Endothelial cell of hepatic sinusoid (primary cell): ENCODE results near the gene ZBTB16.
"Not testable (repeated sequence)": the region's sequence is repeated elsewhere in the genome, so short reads cannot be mapped to it uniquely, and the experiment has no call there.

Source experiments
- in situ Hi-C: cut with HindIII; loops from 2 replicates; pipeline ENCODE4 v1.10.0; 2017; ENCODE audit warnings: low sequenced_read_pairs

Gene ZBTB16

DNA sequence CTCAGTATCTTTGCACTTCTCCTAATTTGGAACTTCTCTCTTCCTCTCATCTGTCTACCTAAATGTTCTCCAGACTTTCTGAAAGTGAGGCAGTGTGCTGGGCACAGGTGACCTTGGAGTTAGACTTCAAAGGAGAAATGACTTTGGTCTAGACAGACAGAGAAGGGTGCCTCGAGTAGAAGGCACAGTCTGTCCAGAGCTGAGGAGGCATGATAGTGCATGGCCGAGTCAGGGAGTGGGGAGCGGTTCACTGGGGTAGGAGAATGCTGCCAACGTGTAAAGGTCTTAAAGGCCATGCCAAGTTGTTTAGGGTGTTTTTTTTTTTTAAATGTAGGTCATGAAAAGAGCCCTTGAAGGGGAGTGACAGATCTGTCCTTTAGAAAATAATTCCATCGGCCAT lies 17.3 kb upstream of the ZBTB16 start:
- in situ Hi-C loops: loop anchor here (5.0 kb wide), 2 partner anchors 100 to 125 kb away; no protein-coding TSS in a partner anchor

DNA sequence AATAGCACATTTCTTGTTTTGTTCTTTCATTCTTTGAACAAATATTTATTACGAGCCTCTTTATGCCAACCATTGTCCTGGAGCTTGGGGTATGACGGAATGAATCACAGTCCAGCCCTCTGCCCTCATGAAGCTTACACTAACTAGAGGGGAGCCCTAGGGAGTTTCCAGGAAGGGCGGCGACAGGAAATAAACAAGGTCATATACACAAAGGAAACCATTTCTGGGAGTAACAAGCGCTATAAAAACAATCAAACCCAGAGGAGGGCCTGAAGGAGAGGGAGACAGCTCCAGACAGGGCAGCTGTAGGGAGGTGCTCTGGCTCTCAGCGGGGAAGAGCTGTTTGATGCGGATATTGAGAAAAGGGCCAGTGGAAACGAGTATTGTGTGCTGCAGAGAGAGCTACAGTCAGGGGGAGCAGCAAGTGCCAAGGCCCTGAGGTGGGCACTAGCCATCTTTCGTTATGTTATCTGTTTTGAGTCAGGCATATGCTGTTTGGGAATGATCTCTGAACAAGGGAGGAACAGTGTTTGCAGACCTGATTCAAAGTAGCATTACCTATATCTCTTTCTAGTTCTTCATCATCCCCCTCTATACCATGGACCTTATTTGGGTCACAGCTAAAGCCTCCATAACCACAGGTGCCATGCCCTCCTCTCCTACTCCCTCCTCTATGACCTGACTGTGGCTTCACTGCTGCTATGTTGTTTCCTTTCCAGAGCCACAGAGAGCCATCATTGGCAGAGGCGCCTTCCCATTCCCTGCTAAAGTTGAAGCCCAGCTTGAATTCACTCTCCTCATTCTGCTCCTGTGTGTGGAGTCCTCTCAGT lies 15.3 kb upstream of the ZBTB16 start:
- in situ Hi-C loops: loop anchor here (5.0 kb wide), 2 partner anchors 98 to 123 kb away; no protein-coding TSS in a partner anchor

DNA sequence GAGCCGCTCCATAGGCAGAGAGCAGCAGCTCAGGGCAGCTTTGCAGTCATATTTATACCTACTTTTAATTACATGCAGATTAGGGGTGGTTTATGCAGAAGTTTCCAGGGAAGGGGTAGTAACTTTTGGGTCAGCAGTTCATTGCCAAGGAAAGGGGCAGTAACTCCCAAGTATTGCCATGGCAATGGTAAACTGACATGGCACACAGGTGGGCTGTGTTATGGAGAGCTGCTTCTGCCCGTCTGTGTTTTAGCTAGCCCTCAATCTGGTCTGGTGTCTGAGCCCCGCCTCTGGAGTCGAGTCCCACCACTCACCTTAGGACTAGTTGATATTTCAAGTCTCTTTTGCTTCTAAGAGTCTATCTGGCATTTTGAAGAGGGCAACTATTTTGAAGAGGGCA lies 12.2 kb upstream of the ZBTB16 start:
- in situ Hi-C loops: no loop called here

DNA sequence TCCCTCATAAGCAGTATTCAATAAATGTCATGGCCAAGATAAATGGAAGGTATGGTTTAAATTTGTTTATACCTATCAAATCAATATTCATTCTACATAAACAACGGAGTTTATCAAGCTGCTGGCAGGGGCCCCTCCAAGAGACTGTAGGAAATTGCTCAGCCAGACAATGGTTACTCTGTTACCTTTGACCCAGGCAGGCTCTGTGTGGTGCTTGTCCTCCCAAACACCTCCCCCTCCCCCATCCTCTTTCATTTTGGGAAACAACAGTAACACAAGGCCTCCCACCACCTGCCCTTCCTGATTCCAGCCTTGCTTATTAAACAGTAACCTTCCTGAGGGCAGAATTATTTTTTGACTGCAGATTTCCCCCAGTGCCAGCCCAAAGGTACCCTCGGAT lies 10.5 kb upstream of the ZBTB16 start:
- in situ Hi-C loops: no loop called here

DNA sequence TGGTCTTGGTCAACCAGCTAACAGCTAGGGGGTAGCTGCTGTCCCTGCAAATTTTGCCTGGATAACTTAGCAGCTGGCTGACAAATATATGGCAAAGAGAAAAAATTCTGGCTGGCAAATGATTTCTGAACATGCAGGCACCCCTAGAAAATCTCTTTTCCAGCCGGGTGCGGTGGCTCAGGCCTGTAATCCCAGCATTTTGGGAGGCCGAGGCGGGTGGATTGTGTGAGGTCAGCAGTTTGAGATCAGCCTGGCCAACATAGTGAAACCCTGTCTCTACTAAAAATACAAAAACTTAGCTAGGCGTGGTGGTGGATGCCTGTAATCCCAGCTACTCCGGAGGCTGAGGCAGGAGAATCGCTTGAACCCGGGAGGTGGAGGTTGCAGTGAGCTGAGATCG lies 9.7 kb upstream of the ZBTB16 start:
- in situ Hi-C loops: not testable (repeated sequence)

DNA sequence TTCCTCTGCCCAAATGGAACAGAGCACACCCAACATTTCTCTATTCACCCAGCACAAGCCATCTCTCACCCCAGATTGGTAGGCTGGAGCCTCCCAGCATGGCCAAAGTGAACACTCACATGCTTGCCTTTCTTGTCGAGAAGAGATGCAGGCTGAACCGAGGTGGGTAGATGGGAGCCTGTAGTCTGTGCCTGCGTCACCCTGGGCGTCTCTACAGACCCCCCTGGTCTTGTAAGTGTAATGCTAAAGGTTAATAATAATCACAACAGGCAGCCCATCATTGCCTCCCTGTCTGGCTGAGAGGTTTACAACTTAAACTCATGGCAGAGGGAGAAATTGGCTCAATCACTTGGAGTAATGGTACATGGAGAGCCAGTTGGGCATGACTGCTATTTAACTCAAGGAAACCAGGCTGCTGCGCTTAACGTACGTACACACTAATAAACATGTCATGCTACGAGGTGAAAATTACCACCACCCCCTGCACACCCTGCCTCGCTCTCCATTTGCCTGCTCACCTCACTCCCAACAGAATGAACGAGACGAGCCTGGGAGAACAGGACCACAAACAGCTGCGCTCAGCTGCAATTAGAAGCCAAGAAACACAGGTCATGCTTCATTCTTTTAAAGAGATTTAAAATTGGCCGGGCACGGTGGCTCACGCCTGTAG lies 9.1 kb upstream of the ZBTB16 start:
- in situ Hi-C loops: no loop called here

DNA sequence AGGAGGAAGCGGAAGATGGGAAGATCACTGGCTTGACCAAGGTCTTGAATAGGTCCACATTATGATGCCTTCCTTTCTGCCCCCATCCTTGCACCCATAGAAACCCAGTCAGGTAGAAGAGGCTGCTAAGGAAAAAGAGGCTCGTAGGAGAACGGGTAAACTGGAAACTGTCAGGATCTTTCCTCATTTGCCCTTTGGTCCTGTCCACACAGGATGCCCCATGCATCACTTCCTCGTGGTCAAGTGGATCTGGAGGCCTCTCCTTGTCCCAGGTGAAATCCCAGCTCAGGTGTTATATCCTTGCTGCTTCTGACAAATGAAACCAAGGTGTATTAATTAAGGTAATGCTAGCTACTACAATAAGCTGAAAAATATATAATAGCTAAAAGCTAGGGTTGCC lies 8.0 kb upstream of the ZBTB16 start:
- in situ Hi-C loops: no loop called here

DNA sequence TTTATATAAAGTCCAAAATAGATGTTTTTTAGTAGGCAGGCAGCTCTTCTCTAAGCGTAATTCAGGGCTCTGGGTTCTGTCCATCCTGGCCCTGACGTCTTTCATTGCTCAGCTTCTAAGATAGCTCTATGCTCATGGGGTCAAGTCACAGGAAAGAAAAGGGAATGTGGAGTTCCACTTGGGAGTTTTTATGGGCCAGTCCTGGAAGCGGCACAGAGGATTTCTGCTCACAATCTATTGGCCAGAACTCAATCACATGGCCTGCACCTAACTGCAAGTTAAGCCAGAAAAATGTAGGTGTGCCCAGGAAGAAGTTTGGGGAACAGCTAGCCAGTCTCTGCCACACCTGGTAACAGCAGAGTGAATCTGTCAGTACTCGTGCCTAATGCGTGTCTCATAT lies 7.4 kb upstream of the ZBTB16 start:
- in situ Hi-C loops: no loop called here

DNA sequence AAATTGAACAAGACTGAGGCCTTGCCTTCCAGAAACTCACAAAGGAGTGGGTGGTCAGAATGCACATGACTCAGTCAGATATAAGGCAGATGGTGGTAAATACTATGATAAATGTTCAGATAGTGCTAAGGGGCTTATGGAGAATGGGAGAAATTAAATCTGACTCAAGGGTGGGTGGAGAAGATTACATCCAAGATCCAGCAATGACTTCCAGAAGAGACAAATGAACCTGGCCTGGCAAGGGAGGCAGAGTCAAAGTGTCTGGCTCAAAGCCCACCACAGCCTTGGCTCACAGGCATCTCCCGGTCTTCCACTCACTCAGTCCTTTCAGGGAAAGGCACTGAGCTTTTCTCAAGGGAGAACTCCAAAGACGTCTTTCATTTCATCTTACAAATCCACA lies 6.1 kb upstream of the ZBTB16 start:
- in situ Hi-C loops: no loop called here

DNA sequence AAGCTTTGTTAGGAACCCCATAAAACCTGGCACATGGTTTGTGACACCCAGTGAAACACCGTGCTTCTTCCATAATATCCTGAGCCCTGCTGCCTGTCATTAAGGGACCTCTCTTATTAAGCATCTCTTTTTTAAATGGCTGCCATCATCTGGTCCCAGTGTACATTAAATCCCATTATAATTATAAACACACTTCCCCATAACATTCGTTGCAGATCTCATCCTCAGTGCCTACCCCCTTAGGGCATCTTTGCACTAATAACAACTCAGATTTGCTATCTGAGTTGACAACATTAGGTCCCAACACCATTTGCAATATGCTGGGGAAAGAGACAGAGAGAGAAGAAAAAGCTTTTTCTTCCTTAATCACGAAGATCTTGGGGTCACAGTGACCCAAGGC lies 4.7 kb upstream of the ZBTB16 start:
- in situ Hi-C loops: loop anchor here (5.0 kb wide), 1 partner anchor 57 kb away; no protein-coding TSS in a partner anchor

DNA sequence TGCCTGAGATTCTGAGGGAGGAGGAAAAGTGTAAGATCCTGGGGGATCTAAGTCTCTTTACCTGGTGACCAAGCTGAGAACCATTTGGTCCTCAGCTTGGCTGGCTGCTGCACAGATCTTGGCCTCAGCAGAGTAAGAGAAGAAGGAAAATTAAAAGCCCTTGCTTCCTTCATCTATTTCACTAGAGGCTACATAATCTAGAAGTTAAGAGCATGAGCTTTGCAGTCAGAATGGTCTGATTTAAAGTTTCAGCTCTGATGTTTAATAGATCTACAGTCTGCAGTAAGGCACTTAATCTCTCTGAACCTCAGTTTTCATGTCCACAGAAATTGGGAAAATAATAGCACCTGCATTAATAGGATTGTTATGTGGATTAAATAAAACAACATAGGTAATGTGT lies 3.1 kb upstream of the ZBTB16 start:
- in situ Hi-C loops: loop anchor here (5.0 kb wide), 1 partner anchor 56 kb away; no protein-coding TSS in a partner anchor

DNA sequence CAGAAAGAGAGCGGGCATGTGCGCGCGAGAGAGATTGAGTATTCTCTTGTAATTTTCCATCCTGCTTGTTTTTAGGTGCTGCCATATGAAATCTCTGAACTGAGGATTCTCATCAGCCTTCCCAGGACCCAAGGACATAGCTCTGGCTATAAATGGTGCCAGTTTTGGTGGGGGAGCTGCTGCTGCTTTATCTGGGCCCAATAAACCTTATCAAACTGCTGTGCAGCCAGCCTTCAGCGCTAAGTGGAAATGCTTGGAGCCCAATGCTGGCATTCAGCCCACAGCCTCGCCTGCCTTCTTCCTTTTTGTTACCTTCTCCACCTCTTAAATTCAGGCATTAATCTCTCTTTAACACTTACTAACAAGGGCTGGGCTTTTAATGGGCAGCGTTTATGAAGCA lies 2.4 kb upstream of the ZBTB16 start:
- in situ Hi-C loops: loop anchor here (5.0 kb wide), 1 partner anchor 55 kb away; no protein-coding TSS in a partner anchor

DNA sequence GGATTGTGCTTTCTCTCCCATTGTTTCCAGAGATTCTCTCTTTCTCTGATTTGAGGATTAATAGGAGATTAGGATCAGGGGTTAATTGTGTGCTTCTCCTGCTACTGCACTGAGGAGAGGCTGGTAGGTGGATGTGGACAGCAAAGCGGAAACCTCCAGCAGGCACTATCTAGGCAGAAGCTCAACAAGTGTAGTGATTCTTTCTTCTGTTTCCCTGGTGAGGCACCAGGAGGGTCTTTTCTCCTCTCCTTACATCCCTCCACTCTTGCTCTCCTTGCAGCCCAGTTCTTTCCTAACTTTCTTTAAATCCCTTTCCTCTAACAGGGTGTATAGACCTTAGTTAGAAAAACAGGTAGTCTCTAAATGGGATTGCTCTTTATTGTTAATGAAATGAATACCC lies 1.9 kb upstream of the ZBTB16 start:
- in situ Hi-C loops: loop anchor here (5.0 kb wide), 1 partner anchor 55 kb away; no protein-coding TSS in a partner anchor

DNA sequence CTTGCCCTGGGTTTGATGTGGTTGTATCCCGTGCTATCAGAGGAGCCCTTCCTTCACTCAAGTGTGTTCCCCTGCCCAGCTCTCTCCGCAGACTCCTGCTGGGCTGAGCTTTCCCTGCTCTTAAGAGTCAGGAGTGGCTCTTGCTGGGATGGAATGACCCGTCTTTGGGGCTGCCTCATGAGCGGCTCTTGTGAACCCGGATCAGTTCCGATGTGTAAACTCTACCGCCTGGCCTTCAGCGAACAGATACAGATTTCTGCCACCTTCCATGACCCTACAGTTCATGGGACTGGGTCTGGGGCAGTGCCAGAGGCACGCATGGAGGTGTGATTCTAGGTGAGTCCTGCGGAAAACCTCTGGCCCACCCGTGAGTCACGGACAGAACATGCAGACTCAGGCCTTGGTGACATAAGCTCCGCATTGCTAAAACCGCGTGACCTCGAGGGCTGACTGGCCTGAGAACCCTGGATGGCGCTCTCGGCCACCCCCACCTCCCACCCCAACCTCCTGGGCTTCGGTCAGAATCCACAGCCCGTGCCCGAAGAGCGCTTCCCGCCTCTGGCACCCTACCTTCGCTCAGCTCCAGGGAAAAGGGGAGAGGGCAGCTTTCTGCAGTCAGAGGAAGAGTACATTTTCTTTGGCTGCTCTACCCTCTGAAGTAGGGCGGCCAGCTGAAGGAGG lies 1.3 kb upstream of the ZBTB16 start:
- in situ Hi-C loops: loop anchor here (5.0 kb wide), 1 partner anchor 54 kb away; no protein-coding TSS in a partner anchor

DNA sequence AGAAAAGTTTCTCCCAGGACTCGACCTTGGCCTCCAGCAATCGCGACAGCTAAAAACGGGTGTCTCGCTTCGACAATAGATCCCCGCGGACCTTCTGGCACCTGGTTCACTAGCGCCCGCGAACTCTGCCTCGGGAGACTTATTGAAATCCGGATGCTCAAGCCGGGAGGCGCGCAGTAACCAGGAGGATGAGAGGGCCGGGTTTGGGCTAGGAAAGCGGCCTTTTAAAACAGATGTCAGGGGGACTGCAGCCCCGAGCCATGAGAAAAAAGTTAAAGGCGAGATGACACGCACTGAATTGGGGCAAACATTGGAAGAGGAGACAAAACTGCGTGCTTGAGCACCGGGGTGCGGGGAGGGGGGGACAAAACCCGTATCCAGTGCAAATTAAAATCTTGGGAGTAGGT lies 637 bp upstream of the ZBTB16 start:
- in situ Hi-C loops: loop anchor here (5.0 kb wide), 1 partner anchor 53 kb away; no protein-coding TSS in a partner anchor

DNA sequence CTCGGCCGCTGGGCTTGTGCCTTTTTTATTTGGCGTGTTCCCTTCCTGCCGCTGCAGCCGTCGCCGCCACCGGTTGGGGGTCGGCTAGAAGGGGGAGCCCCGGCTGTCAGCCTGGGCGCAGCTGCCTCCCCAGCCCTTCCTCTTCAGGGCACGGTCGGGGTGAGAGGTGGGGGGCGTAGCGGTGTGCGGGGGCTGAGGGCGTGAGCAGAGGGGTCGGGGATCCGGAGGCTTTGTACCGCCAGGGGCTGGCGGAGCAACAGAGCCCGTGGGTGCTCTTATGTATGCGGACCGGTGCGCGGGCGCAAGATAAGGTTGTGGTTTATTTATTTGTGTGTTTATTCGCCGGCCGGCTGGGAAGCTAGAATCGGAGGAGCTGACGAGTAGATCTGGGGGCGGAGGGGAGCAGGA lies 477 bp downstream of the ZBTB16 start:
- in situ Hi-C loops: loop anchor here (5.0 kb wide), 1 partner anchor 52 kb away; no protein-coding TSS in a partner anchor

DNA sequence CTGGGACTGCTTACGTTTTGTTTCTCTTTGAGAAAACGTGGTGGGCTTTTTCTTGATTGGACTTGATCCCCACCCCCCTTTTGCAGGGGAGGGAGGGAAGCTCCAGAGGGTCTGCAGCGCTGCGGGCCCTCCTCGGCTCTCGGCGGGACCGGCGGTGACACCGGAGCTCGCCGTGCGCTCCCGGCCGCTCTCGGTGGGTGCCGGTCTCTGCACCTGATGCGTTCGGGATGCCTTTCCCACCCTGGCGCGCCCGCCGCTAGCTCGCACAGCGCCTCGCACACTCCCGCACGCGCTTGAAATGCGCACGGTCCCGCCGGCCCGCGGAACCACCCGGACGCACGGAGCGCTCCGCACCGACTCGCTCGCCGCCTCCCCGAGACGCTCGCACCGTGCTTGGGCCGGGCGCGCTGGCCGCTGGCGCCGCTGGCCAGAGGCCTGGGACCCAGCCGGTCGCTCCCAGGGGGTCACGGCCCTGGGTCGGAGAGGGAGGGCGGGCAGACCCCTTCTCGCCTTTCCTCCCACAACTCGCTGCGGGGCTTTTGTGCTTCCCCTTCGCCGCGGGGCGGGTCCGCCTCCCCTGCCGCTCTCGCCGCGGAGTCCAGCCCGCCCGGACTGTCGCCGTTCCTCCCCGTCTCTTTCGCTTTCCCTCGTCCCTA lies 1.0 kb downstream of the ZBTB16 start:
- in situ Hi-C loops: no loop called here

DNA sequence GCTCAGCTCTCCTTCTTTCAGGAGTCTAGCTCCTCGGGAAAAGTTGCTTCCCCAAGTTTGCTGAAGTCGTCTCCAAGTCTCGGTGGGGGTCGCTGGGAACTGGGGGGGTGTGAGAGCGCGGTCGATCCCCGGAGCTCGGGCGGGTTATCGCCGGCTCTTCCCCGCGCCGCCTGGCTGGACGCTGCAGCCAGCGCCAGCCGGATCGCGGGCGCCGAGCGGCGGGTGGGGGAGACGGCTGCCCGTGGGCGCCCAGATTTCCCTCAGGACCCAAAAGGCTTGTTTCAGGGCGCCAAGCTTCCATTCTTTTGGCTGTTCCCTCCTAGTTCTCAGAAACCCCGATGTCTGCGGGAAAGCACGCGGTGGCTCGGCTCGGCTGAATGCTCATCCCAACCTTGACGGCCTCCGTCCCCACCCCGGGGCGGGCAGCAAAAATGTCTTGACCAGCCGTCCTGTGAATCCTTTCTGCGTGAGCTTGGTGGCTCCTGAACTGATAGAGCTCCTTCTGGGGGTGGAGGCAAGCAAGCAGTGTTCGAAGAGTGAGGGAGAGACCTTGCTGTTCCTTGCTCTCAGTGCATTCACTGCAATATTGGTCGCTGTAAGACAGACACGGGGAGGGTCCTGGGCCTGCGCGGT lies 1.7 kb downstream of the ZBTB16 start:
- in situ Hi-C loops: no loop called here

DNA sequence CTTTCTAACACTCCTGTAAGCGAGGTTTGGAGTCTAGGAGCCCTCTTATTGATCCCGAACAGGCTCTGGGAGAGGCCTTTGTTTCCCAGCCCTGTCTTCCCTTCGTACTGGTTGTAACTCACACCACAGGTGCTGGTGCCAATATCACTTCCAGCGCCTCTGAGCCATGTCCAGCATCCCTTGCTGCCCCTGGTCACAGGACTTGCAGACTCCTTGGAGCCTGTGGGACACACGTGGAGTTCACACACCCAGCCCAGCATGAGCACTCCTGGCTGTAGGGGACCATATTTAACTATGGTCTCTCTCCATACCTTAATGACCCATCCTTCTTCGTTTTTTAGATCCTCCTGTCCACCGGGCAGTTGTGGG lies 2.2 kb downstream of the ZBTB16 start:
- in situ Hi-C loops: no loop called here

DNA sequence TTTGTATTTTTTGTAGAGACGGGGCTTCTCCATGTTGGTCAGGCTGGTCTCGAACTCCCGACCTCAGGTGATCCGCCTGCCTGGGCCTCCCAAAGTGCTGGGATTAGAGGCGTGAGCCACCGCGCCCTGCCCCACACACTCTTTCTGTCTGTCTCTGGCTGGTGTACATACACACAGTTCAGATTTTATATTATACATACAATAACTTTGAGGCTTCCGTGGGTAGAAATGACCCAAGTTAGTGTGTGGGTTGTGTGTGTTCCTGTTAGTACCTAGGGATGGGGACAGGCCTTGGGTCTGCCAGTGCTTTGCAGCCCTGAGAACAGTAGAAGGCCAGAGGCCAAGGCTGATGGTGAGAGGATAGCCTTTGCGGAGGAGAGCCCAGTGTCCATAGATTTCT lies 2.8 kb downstream of the ZBTB16 start:
- in situ Hi-C loops: no loop called here
